ENCODE measurements around the gene LRMDA. TPM values are rescaled to one million over a fixed set of nuclear protein-coding genes. Genes with fewer than 3 reads are reported as not detected.

Gene LRMDA
- total RNA-seq, 4 donors from 2014 or later: 1.5 to 15.7 (median 4.6) TPM

DNA sequence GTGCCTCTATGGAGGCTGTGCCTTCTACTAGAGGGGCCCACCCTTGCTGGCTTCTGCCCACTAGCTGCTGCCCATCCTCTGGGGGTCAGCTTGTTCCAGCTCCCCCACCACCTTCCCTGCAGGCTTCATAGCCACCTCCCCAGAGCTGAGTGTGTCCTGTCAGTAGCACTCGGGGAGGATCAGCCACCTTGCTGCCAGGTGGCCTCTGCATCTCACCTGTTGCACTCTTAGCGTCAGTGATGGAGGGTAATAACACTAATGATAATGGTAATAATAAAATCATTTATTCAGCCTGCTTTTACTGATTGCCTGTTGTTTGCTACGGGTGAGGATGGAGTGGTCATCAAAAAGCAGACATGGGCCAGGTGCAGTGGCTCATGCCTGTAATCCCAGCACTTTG, 377.6 kb downstream of the LRMDA start:
- Histone ChIP-seq H3K4me3 (no peak overlapping the region), H3K27ac (no peak overlapping the region), H3K27me3 (no peaks in the 10 kb centered on the region), H3K4me1 (no peaks in the 10 kb centered on the region), H3K9me3 (no peaks in the 10 kb centered on the region), H3K36me3 (no peaks in the 10 kb centered on the region)
- no peak for DNase-seq
- TF ChIP-seq, protein P1, sequence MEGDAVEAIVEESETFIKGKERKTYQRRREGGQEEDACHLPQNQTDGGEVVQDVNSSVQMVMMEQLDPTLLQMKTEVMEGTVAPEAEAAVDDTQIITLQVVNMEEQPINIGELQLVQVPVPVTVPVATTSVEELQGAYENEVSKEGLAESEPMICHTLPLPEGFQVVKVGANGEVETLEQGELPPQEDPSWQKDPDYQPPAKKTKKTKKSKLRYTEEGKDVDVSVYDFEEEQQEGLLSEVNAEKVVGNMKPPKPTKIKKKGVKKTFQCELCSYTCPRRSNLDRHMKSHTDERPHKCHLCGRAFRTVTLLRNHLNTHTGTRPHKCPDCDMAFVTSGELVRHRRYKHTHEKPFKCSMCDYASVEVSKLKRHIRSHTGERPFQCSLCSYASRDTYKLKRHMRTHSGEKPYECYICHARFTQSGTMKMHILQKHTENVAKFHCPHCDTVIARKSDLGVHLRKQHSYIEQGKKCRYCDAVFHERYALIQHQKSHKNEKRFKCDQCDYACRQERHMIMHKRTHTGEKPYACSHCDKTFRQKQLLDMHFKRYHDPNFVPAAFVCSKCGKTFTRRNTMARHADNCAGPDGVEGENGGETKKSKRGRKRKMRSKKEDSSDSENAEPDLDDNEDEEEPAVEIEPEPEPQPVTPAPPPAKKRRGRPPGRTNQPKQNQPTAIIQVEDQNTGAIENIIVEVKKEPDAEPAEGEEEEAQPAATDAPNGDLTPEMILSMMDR (IDR thresholded peaks at IDR 0.05): no peak
- TF ChIP-seq POLR2A (IDR thresholded peaks at IDR 0.05): no peak
- intact Hi-C loops (cut with DNase I; ENCODE audit: low total_unique reads): no loop called here

DNA sequence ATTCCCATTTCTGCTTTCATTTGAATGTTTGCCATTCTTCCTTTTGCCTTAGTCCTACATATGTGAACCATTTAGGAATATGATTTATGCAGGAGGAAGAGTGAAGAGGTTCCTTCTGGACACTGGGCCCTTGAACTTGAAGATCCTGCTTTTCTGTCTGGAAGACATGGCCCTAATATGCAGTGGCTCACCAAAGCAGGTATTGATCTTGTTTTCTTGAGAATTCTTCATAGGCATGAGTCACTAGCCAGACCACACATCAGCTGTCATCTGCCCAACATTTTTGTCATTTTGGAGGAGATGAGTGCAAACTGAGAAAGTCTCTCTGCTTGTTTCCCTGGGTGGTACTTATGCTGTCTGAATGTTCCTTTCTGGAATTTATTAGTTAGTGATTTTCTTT, 382.6 kb downstream of the LRMDA start:
- H3K27ac ChIP-seq: no peak overlapping the region
- intact Hi-C loops (cut with DNase I; ENCODE audit: low total_unique reads): no loop called here
- TF ChIP-seq POLR2A (IDR thresholded peaks at IDR 0.05): no peak
- TF ChIP-seq, protein P1 (IDR thresholded peaks at IDR 0.05): no peak

DNA sequence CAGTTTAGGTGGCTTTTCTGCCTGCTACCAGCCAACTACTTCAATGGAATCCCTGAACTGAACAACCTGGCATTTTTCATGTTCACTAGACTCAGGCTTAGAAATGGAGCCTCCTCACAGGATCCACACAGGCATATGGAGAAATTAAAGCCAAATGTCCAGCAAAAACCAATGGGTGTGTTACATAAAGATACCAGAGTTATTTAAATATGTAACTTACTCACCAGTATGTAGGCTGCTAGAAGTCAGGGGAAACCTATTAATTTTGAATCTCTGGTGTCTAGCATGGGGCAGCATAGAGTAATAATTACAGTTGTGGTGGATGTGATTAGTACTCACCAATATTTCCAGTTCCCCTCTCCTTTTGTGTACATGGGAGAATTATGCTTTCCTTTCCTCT, 383.6 kb downstream of the LRMDA start:
- intact Hi-C loops (cut with DNase I; ENCODE audit: low total_unique reads): no loop called here
- TF ChIP-seq, protein P1 (IDR thresholded peaks at IDR 0.05): no peak
- no peak for TF ChIP-seq POLR2A (IDR thresholded peaks at IDR 0.05)
- no peak for DNase-seq

More for the DNA sequence above, 382.6 kb downstream of the LRMDA start:
- Histone ChIP-seq H3K9me3 (no peaks in the 10 kb centered on the region), H3K4me3 (no peak overlapping the region), H3K27me3 (no peaks in the 10 kb centered on the region), H3K36me3 (no peaks in the 10 kb centered on the region), H3K4me1 (no peaks in the 10 kb centered on the region)
- DNase-seq: no peak

DNA sequence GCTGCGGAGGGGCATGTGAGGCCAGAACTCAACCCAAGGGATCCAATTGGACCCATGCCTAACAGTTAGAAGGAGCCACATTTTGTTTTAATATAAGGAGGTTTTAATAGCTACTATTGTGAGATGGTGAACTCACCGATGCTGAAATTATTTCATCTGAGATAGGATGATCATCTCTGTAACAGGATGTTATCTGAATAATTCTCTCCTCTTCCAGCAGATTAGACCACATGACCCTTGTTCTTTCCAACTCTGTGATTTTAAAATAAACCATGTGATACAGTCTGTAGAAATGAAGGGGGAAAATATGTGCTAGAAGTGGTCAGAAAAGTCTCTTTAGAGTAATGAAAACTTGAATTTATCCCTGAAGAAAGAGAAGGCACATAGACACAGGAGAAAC, 385.8 kb downstream of the LRMDA start:
- Histone ChIP-seq H3K9me3 (no peaks in the 10 kb centered on the region), H3K27me3 (no peaks in the 10 kb centered on the region), H3K27ac (no peak overlapping the region), H3K4me1 (no peaks in the 10 kb centered on the region), H3K36me3 (no peaks in the 10 kb centered on the region), H3K4me3 (no peak overlapping the region)
- TF ChIP-seq, protein P1 (IDR thresholded peaks at IDR 0.05): no peak
- TF ChIP-seq POLR2A (IDR thresholded peaks at IDR 0.05): no peak
- DNase-seq: no peak
- intact Hi-C loops (cut with DNase I; ENCODE audit: low total_unique reads): no loop called here

More for the DNA sequence above, 383.6 kb downstream of the LRMDA start:
- H3K4me3 ChIP-seq: no peak overlapping the region
- H3K4me1 ChIP-seq: no peaks in the 10 kb centered on the region
- no peaks in the 10 kb centered on the region for H3K36me3 ChIP-seq
- H3K27ac ChIP-seq: no peak overlapping the region
- no peaks in the 10 kb centered on the region for H3K27me3 ChIP-seq
- no peaks in the 10 kb centered on the region for H3K9me3 ChIP-seq

DNA sequence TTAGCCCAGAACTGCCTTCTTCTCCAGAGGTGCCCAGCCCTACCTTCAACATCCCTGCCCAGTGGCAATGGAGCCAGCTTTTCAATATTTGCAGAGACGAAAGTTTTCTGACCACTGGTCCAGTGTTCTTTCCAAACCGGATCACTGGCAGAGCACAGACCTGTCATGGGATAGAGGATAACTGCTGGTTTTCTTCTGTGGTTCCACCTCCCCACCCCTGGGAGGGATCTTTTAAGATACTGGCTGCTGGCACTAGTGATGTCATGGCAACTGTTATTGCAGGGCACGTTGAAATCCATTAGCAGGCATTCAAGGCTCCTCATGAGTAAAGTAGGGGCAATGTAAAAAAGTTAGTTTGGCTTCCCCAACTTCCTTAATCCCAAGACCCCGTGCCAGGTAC, 387.1 kb downstream of the LRMDA start:
- Histone ChIP-seq H3K9me3 (no peaks in the 10 kb centered on the region), H3K4me1 (no peaks in the 10 kb centered on the region), H3K4me3 (no peak overlapping the region), H3K27me3 (no peaks in the 10 kb centered on the region), H3K27ac (no peak overlapping the region), H3K36me3 (no peaks in the 10 kb centered on the region)
- intact Hi-C loops (cut with DNase I; ENCODE audit: low total_unique reads): no loop called here
- TF ChIP-seq, protein P1 (IDR thresholded peaks at IDR 0.05): no peak
- no peak for TF ChIP-seq POLR2A (IDR thresholded peaks at IDR 0.05)
- no peak for DNase-seq
